A673 (cell line): ENCODE data around the gene ASPDH.

ENCODE experiments used
- EZH2 ChIP-seq: fragments of 200-600 bp; sonication (generic); IDR thresholded peaks from 2 replicates; pipeline ENCODE4 v1.6.1; 2017; ENCODE audit warnings: borderline replicate concordance, low read depth, mild to moderate bottlenecking, mixed read lengths, antibody characterized with exemption, low read length; ENCODE audit not compliant: poor library complexity, severe bottlenecking
- TF ChIP-seq, protein P1 (sequence below): fragments of 300-800, 200-600 bp; sonication (generic); conservative IDR thresholded peaks from 2 replicates; pipeline ENCODE4 v1.5.1; 2017; ENCODE audit warnings: low read depth, mild to moderate bottlenecking, antibody characterized with exemption, low read length, moderate library complexity, mixed read lengths

DNA sequence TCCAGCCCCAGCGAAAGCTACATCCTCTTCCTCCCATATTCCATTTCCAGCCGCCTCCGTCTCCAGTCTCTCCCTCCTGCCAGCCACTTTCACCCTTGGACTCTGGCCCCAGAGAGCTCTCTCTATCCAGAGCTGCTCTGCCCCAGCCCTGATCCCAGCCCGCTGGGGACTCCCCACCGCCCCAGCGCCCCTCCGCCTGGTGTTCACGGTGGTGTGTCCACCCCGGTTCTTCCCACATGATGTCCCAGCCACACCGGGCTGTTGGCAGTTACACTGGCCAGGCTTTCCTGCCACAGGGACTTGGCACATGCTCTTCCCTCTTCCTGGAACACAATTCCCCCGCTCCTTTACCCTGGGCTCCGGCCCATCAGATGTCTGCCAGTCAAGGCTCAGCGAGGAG lies 48.7 kb downstream of the ASPDH start:
- TF ChIP-seq, protein P1, sequence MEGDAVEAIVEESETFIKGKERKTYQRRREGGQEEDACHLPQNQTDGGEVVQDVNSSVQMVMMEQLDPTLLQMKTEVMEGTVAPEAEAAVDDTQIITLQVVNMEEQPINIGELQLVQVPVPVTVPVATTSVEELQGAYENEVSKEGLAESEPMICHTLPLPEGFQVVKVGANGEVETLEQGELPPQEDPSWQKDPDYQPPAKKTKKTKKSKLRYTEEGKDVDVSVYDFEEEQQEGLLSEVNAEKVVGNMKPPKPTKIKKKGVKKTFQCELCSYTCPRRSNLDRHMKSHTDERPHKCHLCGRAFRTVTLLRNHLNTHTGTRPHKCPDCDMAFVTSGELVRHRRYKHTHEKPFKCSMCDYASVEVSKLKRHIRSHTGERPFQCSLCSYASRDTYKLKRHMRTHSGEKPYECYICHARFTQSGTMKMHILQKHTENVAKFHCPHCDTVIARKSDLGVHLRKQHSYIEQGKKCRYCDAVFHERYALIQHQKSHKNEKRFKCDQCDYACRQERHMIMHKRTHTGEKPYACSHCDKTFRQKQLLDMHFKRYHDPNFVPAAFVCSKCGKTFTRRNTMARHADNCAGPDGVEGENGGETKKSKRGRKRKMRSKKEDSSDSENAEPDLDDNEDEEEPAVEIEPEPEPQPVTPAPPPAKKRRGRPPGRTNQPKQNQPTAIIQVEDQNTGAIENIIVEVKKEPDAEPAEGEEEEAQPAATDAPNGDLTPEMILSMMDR = no peak
- no peak for TF ChIP-seq EZH2
